Progenitor cell of endocrine pancreas (in vitro differentiated cells): ENCODE measurements around the gene TULP1. TPM values are rescaled to one million over a fixed set of nuclear protein-coding genes. Genes with fewer than 3 reads are reported as not detected.

Source experiments
- DNase-seq: peaks from one replicate; pipeline ENCODE4 v3.0.0; 2021; ENCODE audit warnings: low spot score; ENCODE audit not compliant: unreplicated experiment
- H3K27ac Mint-ChIP-seq: 2 replicates; pipeline ENCODE4 v1.8.0; 2021; ENCODE audit warnings: mild to moderate bottlenecking, moderate library complexity, mixed read lengths
- H3K27me3 Mint-ChIP-seq: 2 replicates; pipeline ENCODE4 v1.8.0; 2021; ENCODE audit warnings: mixed read lengths
- H3K36me3 Mint-ChIP-seq: 2 replicates; pipeline ENCODE4 v1.8.0; 2022; ENCODE audit warnings: mixed read lengths; ENCODE audit not compliant: insufficient read depth
- H3K4me1 Mint-ChIP-seq: 2 replicates; pipeline ENCODE4 v1.8.0; 2021; ENCODE audit warnings: low read depth, mixed read lengths
- H3K4me3 Mint-ChIP-seq: 2 replicates; pipeline ENCODE4 v1.8.0; 2021; ENCODE audit warnings: low read depth, mild to moderate bottlenecking, moderate library complexity, mixed read lengths
- H3K9me3 Mint-ChIP-seq: 2 replicates; pipeline ENCODE4 v1.8.0; 2021; ENCODE audit warnings: low read depth, mixed read lengths
- CTCF ChIP-seq: fragments of 200-600 bp; sonication (generic); IDR thresholded peaks from one replicate; pipeline ENCODE4 v1.5.0; 2021; ENCODE audit warnings: antibody characterized with exemption, mild to moderate bottlenecking; ENCODE audit not compliant: unreplicated experiment
- total RNA-seq: library from RNA; stranded (reverse); gene quantifications from 2 replicates; pipeline ENCODE4 v1.2.1, GENCODE V29; 2021

Gene TULP1
- total RNA-seq, 1 donor from 2014 or later, result 0.22 TPM

DNA sequence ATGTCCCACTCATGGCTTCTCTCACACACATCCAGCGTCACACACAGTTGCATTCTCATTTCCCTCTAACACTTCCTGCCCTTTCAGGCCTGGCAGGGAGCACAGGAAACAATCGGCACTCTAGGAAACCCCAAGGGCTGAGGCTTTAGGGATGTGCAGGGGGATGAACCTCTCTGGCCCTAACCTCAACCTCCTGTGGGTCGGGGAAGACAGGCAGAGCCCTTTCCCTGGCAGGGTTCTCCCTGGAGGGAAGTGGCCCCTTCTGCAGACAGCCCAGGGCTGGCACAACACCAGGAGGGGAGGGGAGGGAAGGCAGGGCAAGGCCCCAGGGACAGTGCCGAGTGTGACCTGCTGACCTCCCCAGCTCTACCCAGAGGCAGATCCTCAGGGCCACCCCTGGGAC, 18.5 kb downstream of the TULP1 start:
- H3K27ac Mint-ChIP-seq, result no peak overlapping the region
- H3K9me3 Mint-ChIP-seq, result no peaks in the 10 kb centered on the region
- DNase-seq, result no peak
- peaks cover 49% of the 10 kb centered on the region for H3K4me1 Mint-ChIP-seq
- TF ChIP-seq CTCF, result no peak
- peaks cover 8% of the 10 kb centered on the region for H3K27me3 Mint-ChIP-seq
- no peaks in the 10 kb centered on the region for H3K36me3 Mint-ChIP-seq
- H3K4me3 Mint-ChIP-seq, result peak overlapping the region; percentile 8

DNA sequence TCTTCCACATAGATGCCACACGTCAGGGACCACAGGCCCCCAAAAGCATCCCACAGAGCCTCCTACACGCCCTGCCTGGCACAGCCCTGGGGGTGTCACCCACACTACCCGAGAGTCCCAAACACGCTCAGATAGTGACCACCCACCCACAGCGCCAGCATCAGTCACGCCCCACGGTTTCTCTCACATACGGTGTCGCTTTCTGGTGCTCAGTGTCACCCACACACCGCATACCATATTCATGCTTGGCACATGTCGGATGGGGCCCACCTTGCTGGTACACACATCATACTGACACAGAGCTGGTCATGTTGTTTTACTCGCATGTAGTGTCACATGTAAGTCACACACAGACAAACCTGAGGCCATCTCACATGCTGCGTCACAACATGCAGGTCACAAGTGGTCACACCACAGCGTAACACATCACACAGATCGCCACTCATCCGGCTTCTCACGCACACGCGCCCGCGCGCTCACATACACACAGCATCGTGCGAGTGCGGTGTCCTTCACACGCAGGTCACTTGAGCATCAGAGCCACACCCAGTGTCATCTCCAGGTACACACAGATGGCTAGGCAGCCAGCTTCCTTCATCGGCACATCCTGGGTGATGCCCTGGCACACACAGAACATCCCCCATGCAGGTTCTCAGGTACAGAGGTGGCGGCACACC, 19.3 kb downstream of the TULP1 start:
- peaks cover under 1% of the 10 kb centered on the region for H3K27me3 Mint-ChIP-seq
- H3K9me3 Mint-ChIP-seq, result no peaks in the 10 kb centered on the region
- peak overlapping the region; percentile 37 for H3K27ac Mint-ChIP-seq
- H3K4me3 Mint-ChIP-seq, result no peak overlapping the region
- no peaks in the 10 kb centered on the region for H3K36me3 Mint-ChIP-seq
- DNase-seq, result no peak
- no peak for TF ChIP-seq CTCF
- peaks cover 45% of the 10 kb centered on the region for H3K4me1 Mint-ChIP-seq

DNA sequence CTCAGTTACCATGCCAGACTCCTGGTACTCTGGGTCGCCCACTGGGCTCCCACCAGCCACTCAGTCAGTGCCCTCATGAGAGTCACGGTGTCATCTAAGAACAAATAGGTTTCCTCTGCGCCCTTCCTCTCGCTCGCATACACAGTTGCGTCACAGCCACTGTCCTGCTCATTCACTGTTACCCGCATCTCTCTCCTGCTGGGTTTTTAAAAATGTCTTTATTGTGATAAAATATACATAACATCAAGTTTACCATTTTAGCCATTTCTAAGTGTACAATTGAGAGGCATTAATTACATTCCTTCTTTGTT, 19.8 kb downstream of the TULP1 start:
- H3K4me1 Mint-ChIP-seq, result peaks cover 47% of the 10 kb centered on the region
- H3K9me3 Mint-ChIP-seq, result no peaks in the 10 kb centered on the region
- H3K27me3 Mint-ChIP-seq, result no peaks in the 10 kb centered on the region
- no peak for DNase-seq
- no peaks in the 10 kb centered on the region for H3K36me3 Mint-ChIP-seq
- no peak for TF ChIP-seq CTCF
- H3K27ac Mint-ChIP-seq, result peak overlapping the region; percentile 37
- peak overlapping the region; percentile 34 for H3K4me3 Mint-ChIP-seq

GRCh38 chr6:35492258-35492973, 20.3 kb downstream of the TULP1 start:
- H3K27ac Mint-ChIP-seq, result peak overlapping the region; percentile 37
- peaks cover 51% of the 10 kb centered on the region for H3K4me1 Mint-ChIP-seq
- H3K4me3 Mint-ChIP-seq, result peak overlapping the region; percentile 34
- H3K27me3 Mint-ChIP-seq, result no peaks in the 10 kb centered on the region
- TF ChIP-seq CTCF, result no peak
- no peaks in the 10 kb centered on the region for H3K9me3 Mint-ChIP-seq
- no peak for DNase-seq
- no peaks in the 10 kb centered on the region for H3K36me3 Mint-ChIP-seq

- Mint-ChIP-seq H3K27ac (peak overlapping the region; percentile 94), H3K4me1 (peaks cover 53% of the 10 kb centered on the region), H3K4me3 (peak overlapping the region; percentile 42), H3K27me3 (no peaks in the 10 kb centered on the region), H3K9me3 (no peaks in the 10 kb centered on the region), H3K36me3 (no peaks in the 10 kb centered on the region)
- no peak for DNase-seq
- no peak for TF ChIP-seq CTCF
Observed at GRCh38 chr6:35491558-35492257, 21.0 kb downstream of the TULP1 start.
